H9 (cell line): ENCODE results near the gene PDZRN4. TPM values are rescaled to one million over a fixed set of nuclear protein-coding genes. Genes with fewer than 3 reads are reported as not detected.

Experiments used
- DNase-seq: peaks from one replicate; pipeline ENCODE4 v3.0.0-alpha.2; 2017
- H2AFZ ChIP-seq: one replicate; pipeline ENCODE4 v1.6.1; 2013; ENCODE audit warnings: mild to moderate bottlenecking, low read length, control low read depth, moderate library complexity
- H2AK5ac ChIP-seq: 2 replicates; pipeline ENCODE4 v1.6.1; 2013; ENCODE audit warnings: low read length, control low read depth, mixed read lengths; ENCODE audit not compliant: insufficient read length
- H2BK120ac ChIP-seq: one replicate; pipeline ENCODE4 v1.6.1; 2013; ENCODE audit warnings: low read depth, mild to moderate bottlenecking, low read length, control low read depth, inconsistent platforms; ENCODE audit not compliant: poor library complexity, severe bottlenecking
- H2BK12ac ChIP-seq: 2 replicates; pipeline ENCODE4 v1.6.1; 2013; ENCODE audit warnings: low read length, control low read depth, mixed read lengths, low read depth; ENCODE audit not compliant: insufficient read length
- H2BK15ac ChIP-seq: 2 replicates; pipeline ENCODE4 v1.6.1; 2013; ENCODE audit warnings: low read depth, low read length, control low read depth
- H2BK20ac ChIP-seq: one replicate; pipeline ENCODE4 v1.6.1; 2013; ENCODE audit warnings: low read depth, mild to moderate bottlenecking, low read length, control low read depth, inconsistent platforms; ENCODE audit not compliant: poor library complexity, severe bottlenecking
- H2BK5ac ChIP-seq: 2 replicates; pipeline ENCODE4 v1.6.1; 2013; ENCODE audit warnings: low read length, control low read depth, mixed read lengths; ENCODE audit not compliant: insufficient read length
- H3K14ac ChIP-seq: 2 replicates; pipeline ENCODE4 v1.6.1; 2013; ENCODE audit warnings: low read length, control low read depth; ENCODE audit not compliant: insufficient read depth
- H3K18ac ChIP-seq: 2 replicates; pipeline ENCODE4 v1.6.1; 2013; ENCODE audit warnings: low read depth, mild to moderate bottlenecking, mixed read lengths, low read length, control low read depth; ENCODE audit not compliant: insufficient read length
- H3K23ac ChIP-seq: 2 replicates; pipeline ENCODE4 v1.6.1; 2013; ENCODE audit warnings: low read length, control low read depth, mixed read lengths, low read depth; ENCODE audit not compliant: insufficient read length
- H3K23me2 ChIP-seq: 2 replicates; pipeline ENCODE4 v1.6.1; 2013; ENCODE audit warnings: low read depth, mild to moderate bottlenecking, mixed read lengths, low read length, control low read depth; ENCODE audit not compliant: insufficient read length, poor library complexity, severe bottlenecking
- H3K27ac ChIP-seq: 2 replicates; pipeline ENCODE4 v1.5.1; 2013; ENCODE audit warnings: low read length, control low read depth, mixed read lengths, low read depth; ENCODE audit not compliant: insufficient read length
- H3K27me3 ChIP-seq: 2 replicates; pipeline ENCODE4 v1.6.1; 2013; ENCODE audit warnings: low read length, control low read depth, inconsistent platforms; ENCODE audit not compliant: insufficient read depth
- H3K4ac ChIP-seq: 2 replicates; pipeline ENCODE4 v1.6.1; 2013; ENCODE audit warnings: low read depth, mild to moderate bottlenecking, control low read depth, inconsistent platforms, low read length, moderate library complexity
- H3K4me1 ChIP-seq: 2 replicates; pipeline ENCODE4 v1.6.1; 2013; ENCODE audit warnings: low read length, control low read depth, inconsistent platforms; ENCODE audit not compliant: insufficient read depth
- H3K4me2 ChIP-seq: 2 replicates; pipeline ENCODE4 v1.6.1; 2013; ENCODE audit warnings: low read length, control low read depth, mixed read lengths; ENCODE audit not compliant: insufficient read length, insufficient read depth
- H3K56ac ChIP-seq: 2 replicates; pipeline ENCODE4 v1.6.1; 2013; ENCODE audit warnings: low read depth, mild to moderate bottlenecking, mixed read lengths, low read length, control low read depth; ENCODE audit not compliant: insufficient read length
- H3K79me1 ChIP-seq: 2 replicates; pipeline ENCODE4 v1.6.1; 2013; ENCODE audit warnings: low read depth, mild to moderate bottlenecking, moderate library complexity, low read length, control low read depth, inconsistent platforms; ENCODE audit not compliant: insufficient read depth, poor library complexity, severe bottlenecking
- H3K79me2 ChIP-seq: 2 replicates; pipeline ENCODE4 v1.6.1; 2013; ENCODE audit warnings: low read length, control low read depth, inconsistent platforms; ENCODE audit not compliant: insufficient read depth
- H3K9ac ChIP-seq: 2 replicates; pipeline ENCODE4 v1.6.1; 2013; ENCODE audit warnings: low read length, control low read depth, mixed read lengths; ENCODE audit not compliant: insufficient read length; ENCODE audit errors: extremely low read depth
- H3K9me3 ChIP-seq: one replicate; pipeline ENCODE4 v1.6.1; 2013; ENCODE audit warnings: low read depth, low read length, inconsistent platforms; ENCODE audit not compliant: control insufficient read depth
- H3T11ph ChIP-seq: one replicate; pipeline ENCODE4 v1.6.1; 2013; ENCODE audit warnings: mild to moderate bottlenecking, low read length, control low read depth, inconsistent platforms
- H4K20me1 ChIP-seq: one replicate; pipeline ENCODE4 v1.6.1; 2013; ENCODE audit not compliant: control insufficient read depth, insufficient read length, insufficient read depth
- H4K5ac ChIP-seq: 2 replicates; pipeline ENCODE4 v1.6.1; 2013; ENCODE audit warnings: low read depth, mild to moderate bottlenecking, mixed read lengths, low read length, control low read depth; ENCODE audit not compliant: insufficient read length
- H4K8ac ChIP-seq: replicated peaks from 2 replicates; pipeline ENCODE4 v1.6.1; 2013; ENCODE audit warnings: low read length, control low read depth, mixed read lengths, low read depth; ENCODE audit not compliant: insufficient read length
- H4K91ac ChIP-seq: 2 replicates; pipeline ENCODE4 v1.6.1; 2013; ENCODE audit warnings: low read depth, mild to moderate bottlenecking, moderate library complexity, mixed read lengths, low read length, control low read depth; ENCODE audit not compliant: insufficient read length
- H3K27ac Mint-ChIP-seq, 3 experiments: 2 replicates in 2 of 3; 3 replicates in 1 of 3; pipeline ENCODE4 v1.8.0; 2020 to 2021; ENCODE audit warnings: mixed read lengths in 3 of 3, mild to moderate bottlenecking in 1 of 3, moderate library complexity in 1 of 3
- H3K27me3 Mint-ChIP-seq: 2 replicates; pipeline ENCODE4 v1.8.0; 2021; ENCODE audit warnings: low read depth, mild to moderate bottlenecking, moderate library complexity, mixed read lengths
- H3K36me3 Mint-ChIP-seq, 3 experiments: 2 replicates in 2 of 3; 3 replicates in 1 of 3; pipeline ENCODE4 v1.8.0; 2020 to 2021; ENCODE audit warnings: low read depth in 3 of 3, mixed read lengths in 3 of 3; ENCODE audit not compliant: insufficient read depth in 1 of 3
- H3K4me1 Mint-ChIP-seq, 2 experiments: 2 replicates each; pipeline ENCODE4 v1.8.0; 2020; ENCODE audit warnings: mixed read lengths in 2 of 2
- H3K4me3 Mint-ChIP-seq, 2 experiments: 2 replicates in 1 of 2; 3 replicates in 1 of 2; pipeline ENCODE4 v1.8.0; 2020 to 2021; ENCODE audit warnings: mild to moderate bottlenecking in 2 of 2, mixed read lengths in 2 of 2, moderate library complexity in 1 of 2
- H3K9me3 Mint-ChIP-seq, 2 experiments: 2 replicates in 1 of 2; 3 replicates in 1 of 2; pipeline ENCODE4 v1.8.0; 2020; ENCODE audit warnings: mild to moderate bottlenecking in 2 of 2, mixed read lengths in 2 of 2, moderate library complexity in 1 of 2
- CTCF ChIP-seq: fragments of 200-600 bp; sonication (generic); conservative IDR thresholded peaks from 3 replicates; pipeline ENCODE4 v1.8.0; 2021; ENCODE audit warnings: antibody characterized with exemption, mild to moderate bottlenecking
- WGBS: extraction: QIAGEN DNeasy Blood & Tissue Kit; methylation state at CpG from one replicate; pipeline ENCODE4 v1.1.7; 2013; ENCODE audit warnings: missing lambda C conversion rate, low lambda C conversion rate, mixed read lengths; ENCODE audit not compliant: insufficient read length; ENCODE audit errors: extremely low coverage; 5-methylcytosine and 5-hydroxymethylcytosine counted together
- total RNA-seq: library from RNA; stranded (reverse); gene quantifications from 2 replicates; pipeline ENCODE4 v1.2.1, GENCODE V29; 2021

Gene PDZRN4
- total RNA-seq, 1 experiment from 2014 or later, result not detected

GRCh38 chr12:41606468-41607445, 418.6 kb downstream of the PDZRN4 start:
- Mint-ChIP-seq H3K27me3 (peaks cover 10% of the 10 kb centered on the region), H3K4me1 (no peaks in the 10 kb centered on the region), H3K4me3 (no peak overlapping the region), H3K9me3 (peaks cover 8 to 11% of the 10 kb centered on the region in 2 experiments), H3K36me3 (peaks cover 0 to 4% (median 3%) of the 10 kb centered on the region in 3 experiments; a peak in 4 of 7 replicates), H3K27ac (no peak overlapping the region)
- no peak overlapping the region for H2AK5ac ChIP-seq
- H3K79me1 ChIP-seq, result no peaks in the 10 kb centered on the region
- H3K23ac ChIP-seq, result no peak overlapping the region
- no CpG with 5 or more reads among the region's 8 CpGs for WGBS
- H3K56ac ChIP-seq, result no peak overlapping the region
- H2BK20ac ChIP-seq, result no peak overlapping the region
- no peak overlapping the region for H3K14ac ChIP-seq
- H3K27me3 ChIP-seq, result no peaks in the 10 kb centered on the region
- peaks cover 10% of the 10 kb centered on the region; the same call in 1 of the 2 replicates for H3K4me1 ChIP-seq
- H3K18ac ChIP-seq, result no peak overlapping the region
- no peaks in the 10 kb centered on the region for H3K9me3 ChIP-seq
- H3K23me2 ChIP-seq, result no peaks in the 10 kb centered on the region
- no peaks in the 10 kb centered on the region for H3K79me2 ChIP-seq
- no peak overlapping the region for H3K27ac ChIP-seq
- no peak for TF ChIP-seq CTCF
- no peak overlapping the region for H2BK120ac ChIP-seq
- H3K9ac ChIP-seq, result no peak overlapping the region
- no peak overlapping the region for H3K4me2 ChIP-seq
- no peak overlapping the region for H2BK12ac ChIP-seq
- H4K91ac ChIP-seq, result no peak overlapping the region
- H4K5ac ChIP-seq, result no peak overlapping the region
- H3K4ac ChIP-seq, result no peak overlapping the region
- DNase-seq, result no peak
- H2BK5ac ChIP-seq, result no peak overlapping the region
- H4K20me1 ChIP-seq, result no peaks in the 10 kb centered on the region
- no peak overlapping the region for H2AFZ ChIP-seq
- no peak overlapping the region for H2BK15ac ChIP-seq
- H4K8ac ChIP-seq, result no peak overlapping the region
- no peak overlapping the region for H3T11ph ChIP-seq
